GM18951 (cell line): ENCODE results near the gene ARHGAP18.

Experiments
- POLR2A ChIP-seq: IDR thresholded peaks from 4 replicates; pipeline ENCODE4 v1.6.1; 2011; ENCODE audit warnings: mild to moderate bottlenecking; ENCODE audit not compliant: insufficient read length, insufficient read depth; ENCODE audit errors: extremely low read depth
- in situ Hi-C: fragments of 300-500 bp; cut with MboI; formaldehyde crosslinking; loops from one replicate; pipeline ENCODE4 v1.12.0; 2022; ENCODE audit warnings: low sequenced_read_pairs, mixed read lengths, inconsistent platforms; ENCODE audit not compliant: unreplicated experiment

Gene ARHGAP18

GRCh38 chr6:129645830-129646579, 64.0 kb downstream of the ARHGAP18 start:
- in situ Hi-C loops = no loop called here
- TF ChIP-seq POLR2A = no peak

DNA sequence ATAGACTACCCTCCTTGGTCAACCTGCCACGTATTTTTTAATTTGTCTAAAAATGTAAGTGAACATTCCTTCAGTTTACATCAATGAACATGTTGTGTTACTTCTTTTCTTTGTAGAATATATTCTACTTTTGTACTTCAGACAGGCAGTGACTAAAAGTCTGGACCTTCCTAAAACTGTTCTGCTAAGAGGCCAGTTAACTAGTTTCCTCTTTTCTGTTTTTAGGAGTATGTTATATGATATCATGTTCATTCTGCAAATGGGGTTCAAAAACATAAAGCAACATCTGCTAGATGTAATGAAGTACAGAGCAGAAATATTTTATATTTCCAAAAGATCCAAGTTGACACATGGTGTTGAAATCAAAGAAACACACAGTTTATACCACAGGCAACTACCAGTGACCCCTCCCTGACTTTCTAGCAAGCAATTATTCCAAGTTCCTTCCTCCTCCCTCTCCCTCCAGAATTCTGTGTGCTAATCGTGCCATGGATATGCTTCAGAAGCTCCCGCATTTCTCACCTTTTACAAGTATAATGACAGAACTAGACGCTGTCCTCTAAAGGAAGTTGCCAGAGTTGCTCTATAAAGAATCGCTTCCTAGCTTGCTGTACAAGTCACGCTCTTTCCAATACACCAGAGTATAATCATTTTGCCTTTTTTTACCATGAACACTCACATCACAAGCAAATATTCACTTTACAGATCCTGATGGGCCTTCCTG, 64.7 kb downstream of the ARHGAP18 start:
- in situ Hi-C loops = no loop called here

DNA sequence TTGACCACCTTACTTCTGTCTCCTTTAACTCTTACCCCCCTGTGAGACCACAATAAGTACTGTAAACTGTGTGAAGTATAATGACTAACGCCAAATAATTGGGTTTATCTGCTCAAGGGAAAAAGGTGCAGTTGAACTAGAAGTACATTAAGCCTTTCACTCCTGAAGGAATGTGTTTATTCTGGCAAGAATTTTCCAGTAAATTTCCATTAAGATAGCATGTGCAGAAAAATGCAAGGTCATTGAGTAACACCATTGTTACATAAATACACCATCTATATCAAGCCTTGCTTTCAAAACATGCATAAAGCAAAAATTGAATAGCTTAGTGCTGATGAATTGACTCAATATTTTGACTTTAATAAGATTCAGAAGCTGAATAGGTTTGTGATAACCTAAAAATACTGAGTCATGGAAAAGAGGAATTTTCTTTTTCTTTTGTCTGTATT, 65.4 kb downstream of the ARHGAP18 start:
- in situ Hi-C loops = no loop called here
- TF ChIP-seq POLR2A = no peak

More for the DNA sequence above, 64.7 kb downstream of the ARHGAP18 start:
- TF ChIP-seq POLR2A = no peak

GRCh38 chr6:129643968-129644367, 66.0 kb downstream of the ARHGAP18 start:
- in situ Hi-C loops = no loop called here
- TF ChIP-seq POLR2A = no peak

DNA sequence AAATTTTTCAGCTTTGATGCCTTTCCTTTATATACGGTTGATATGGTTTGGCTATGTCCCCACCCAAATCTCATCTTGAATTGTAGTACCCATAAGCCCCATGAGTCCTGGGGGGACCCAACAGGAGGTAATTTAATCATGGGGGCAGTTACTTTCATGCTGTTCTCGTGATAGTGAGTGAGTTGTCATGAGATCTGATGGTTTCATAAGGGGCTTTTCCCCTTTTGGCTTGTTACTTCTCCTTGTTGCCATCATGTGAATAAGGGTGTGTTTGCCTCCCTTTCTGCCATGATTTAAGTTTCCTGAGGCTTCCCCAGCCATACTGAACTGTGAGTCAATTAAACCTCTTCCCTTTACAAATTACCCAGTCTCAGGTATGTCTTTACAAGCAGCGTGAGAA, 66.8 kb downstream of the ARHGAP18 start:
- in situ Hi-C loops = no loop called here
- no peak for TF ChIP-seq POLR2A

GRCh38 chr6:129642322-129642721, 67.7 kb downstream of the ARHGAP18 start:
- no peak for TF ChIP-seq POLR2A
- in situ Hi-C loops = no loop called here

- in situ Hi-C loops = no loop called here
Measured at GRCh38 chr6:129641344-129641743, 68.6 kb downstream of the ARHGAP18 start.

DNA sequence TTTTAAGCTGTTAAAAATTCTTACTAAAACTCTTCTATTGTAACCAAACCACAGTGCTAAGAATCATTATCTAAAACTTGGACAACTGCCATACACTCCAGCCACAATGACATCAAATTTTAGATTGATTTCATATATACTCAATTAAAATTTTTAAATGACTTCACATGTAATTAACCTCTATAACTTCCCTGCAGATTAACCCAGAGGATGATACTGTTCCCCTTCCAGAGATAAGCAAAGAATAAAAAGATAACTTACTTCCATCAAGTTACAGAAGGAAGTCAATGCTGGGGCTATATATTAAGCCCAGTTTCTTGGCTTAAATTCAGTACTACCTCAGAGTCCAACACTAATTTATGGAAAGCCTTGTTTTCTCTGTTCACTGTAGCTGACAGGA, 71.3 kb downstream of the ARHGAP18 start:
- no peak for TF ChIP-seq POLR2A
- in situ Hi-C loops = no loop called here

More at GRCh38 chr6:129641344-129641743, 68.6 kb downstream of the ARHGAP18 start:
- no peak for TF ChIP-seq POLR2A

GRCh38 chr6:129638055-129638684, 71.8 kb downstream of the ARHGAP18 start:
- in situ Hi-C loops = no loop called here
- no peak for TF ChIP-seq POLR2A

GRCh38 chr6:129637340-129638054, 72.5 kb downstream of the ARHGAP18 start:
- TF ChIP-seq POLR2A = no peak
- in situ Hi-C loops = no loop called here

DNA sequence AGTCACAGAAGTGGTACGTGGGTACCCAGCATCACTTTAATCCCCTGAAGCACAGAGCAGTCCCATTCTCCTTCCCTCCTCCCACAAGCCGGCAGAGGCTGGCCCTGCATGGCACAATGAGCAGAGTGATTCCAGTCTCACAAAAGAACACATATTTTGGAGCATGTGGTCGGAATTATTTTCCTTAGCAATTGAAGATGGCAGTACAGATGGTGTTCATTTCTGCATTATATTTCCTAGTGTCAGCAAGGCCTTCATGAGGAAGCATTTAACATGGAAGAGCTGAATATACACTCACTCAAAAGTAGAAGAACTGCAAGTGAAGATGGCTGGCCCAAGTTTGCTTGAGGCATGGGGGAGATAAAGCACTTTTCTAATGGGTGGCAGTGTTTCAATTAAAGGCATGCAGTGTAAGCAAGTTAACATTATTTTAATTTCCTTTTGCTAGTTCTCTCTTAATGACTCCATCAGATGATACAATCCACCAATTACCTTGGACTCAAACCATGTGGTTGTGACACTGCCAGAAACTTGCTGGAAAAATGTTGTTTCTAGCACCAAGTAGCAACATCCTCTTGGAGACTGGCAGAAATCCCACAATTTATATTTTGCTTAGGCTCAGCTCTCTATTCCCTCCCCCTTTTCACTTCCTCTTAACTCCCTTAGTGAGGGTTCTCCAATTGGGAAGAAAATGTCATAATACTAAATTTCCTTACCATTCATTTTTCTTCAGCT, 74.4 kb downstream of the ARHGAP18 start:
- in situ Hi-C loops = no loop called here
- no peak for TF ChIP-seq POLR2A
